Liver (tissue), 9 donors: Measurements from ENCODE around the gene LETMD1. TPM values are rescaled to one million over a fixed set of nuclear protein-coding genes. Genes with fewer than 3 reads are reported as not detected.
A peak's percentile ranks its signal among the peaks of the same experiment; 100 is the strongest.

Source experiments
- DNase-seq: peaks from one replicate; pipeline ENCODE4 v3.0.0-alpha.2; 2017; ENCODE audit warnings: low spot score
- H3K27ac ChIP-seq, 2 donors: one replicate each; pipeline ENCODE4 v1.7.0; 2013; ENCODE audit warnings: inconsistent platforms in 2 of 2, low read length in 2 of 2, control low read depth in 1 of 2, low read depth in 1 of 2, mild to moderate bottlenecking in 1 of 2
- H3K27me3 ChIP-seq, 4 donors: one replicate each; pipeline versions ENCODE4 v1.6.1 to v1.7.0; 2013; ENCODE audit warnings: low read length in 3 of 4, inconsistent platforms in 1 of 4, mild to moderate bottlenecking in 1 of 4, moderate library complexity in 1 of 4; ENCODE audit not compliant: control insufficient read depth in 4 of 4, insufficient read depth in 4 of 4
- H3K36me3 ChIP-seq, 4 donors: one replicate each; pipeline versions ENCODE4 v1.6.1 to v1.7.0; 2013; ENCODE audit warnings: low read length in 3 of 4, mild to moderate bottlenecking in 3 of 4, low read depth in 1 of 4, moderate library complexity in 1 of 4; ENCODE audit not compliant: control insufficient read depth in 4 of 4, insufficient read depth in 3 of 4
- H3K4me1 ChIP-seq, 4 donors: one replicate each; pipeline versions ENCODE4 v1.6.1 to v1.7.0; 2013; ENCODE audit warnings: low read length in 3 of 4, mild to moderate bottlenecking in 3 of 4, moderate library complexity in 1 of 4; ENCODE audit not compliant: control insufficient read depth in 4 of 4, insufficient read depth in 4 of 4
- H3K4me3 ChIP-seq, 3 donors: one replicate each; pipeline versions ENCODE4 v1.6.1 to v1.7.0; 2013; ENCODE audit warnings: low read length in 3 of 3, control low read depth in 1 of 3, low read depth in 1 of 3, mild to moderate bottlenecking in 1 of 3
- H3K9ac ChIP-seq, 2 donors: one replicate each; pipeline ENCODE4 v1.7.0; 2013; ENCODE audit warnings: low read length in 2 of 2, mild to moderate bottlenecking in 2 of 2, moderate library complexity in 2 of 2, control low read depth in 1 of 2, low read depth in 1 of 2
- H3K9me3 ChIP-seq, 4 donors: one replicate each; pipeline versions ENCODE4 v1.6.1 to v1.7.0; 2013; ENCODE audit warnings: low read length in 3 of 4; ENCODE audit not compliant: control insufficient read depth in 4 of 4
- ATF3 ChIP-seq: IDR thresholded peaks from 2 replicates; pipeline ENCODE4 v1.6.1; 2016; ENCODE audit warnings: antibody characterized with exemption
- EGR1 ChIP-seq, 2 donors: IDR thresholded peaks; 2 replicates each; pipeline ENCODE4 v1.6.1; 2016 to 2018; ENCODE audit warnings: antibody characterized with exemption in 2 of 2, low read depth in 2 of 2
- FOXA1 ChIP-seq: IDR thresholded peaks from 2 replicates; pipeline ENCODE4 v1.6.1; 2016; ENCODE audit warnings: antibody characterized with exemption
- GABPA ChIP-seq, 2 donors: IDR thresholded peaks in 1 of 2; conservative IDR thresholded peaks in 1 of 2; 2 replicates each; pipeline ENCODE4 v1.6.1; 2016; ENCODE audit warnings: antibody characterized with exemption in 2 of 2, mild to moderate bottlenecking in 1 of 2, moderate library complexity in 1 of 2
- HNF4A ChIP-seq, 2 donors: conservative IDR thresholded peaks; 2 replicates each; pipeline ENCODE4 v1.6.1; 2016; ENCODE audit warnings: antibody characterized with exemption in 2 of 2, mild to moderate bottlenecking in 2 of 2
- HNF4G ChIP-seq: IDR thresholded peaks from 2 replicates; pipeline ENCODE4 v1.6.1; 2016; ENCODE audit warnings: antibody characterized with exemption
- NR2F2 ChIP-seq: IDR thresholded peaks from 2 replicates; pipeline ENCODE4 v1.6.1; 2016; ENCODE audit warnings: antibody characterized with exemption
- RAD21 ChIP-seq, 2 donors: IDR thresholded peaks; 2 replicates each; pipeline ENCODE4 v1.6.1; 2016; ENCODE audit warnings: antibody characterized with exemption in 2 of 2, mild to moderate bottlenecking in 2 of 2
- REST ChIP-seq: IDR thresholded peaks from 2 replicates; pipeline ENCODE4 v1.6.1; 2016; ENCODE audit warnings: antibody characterized with exemption, mild to moderate bottlenecking
- RXRA ChIP-seq, 2 donors: IDR thresholded peaks; 2 replicates each; pipeline ENCODE4 v1.6.1; 2017 to 2018; ENCODE audit warnings: antibody characterized with exemption in 2 of 2, mild to moderate bottlenecking in 1 of 2
- SP1 ChIP-seq: IDR thresholded peaks from 2 replicates; pipeline ENCODE4 v1.6.1; 2018; ENCODE audit warnings: antibody characterized with exemption, mild to moderate bottlenecking
- TAF1 ChIP-seq: conservative IDR thresholded peaks from 2 replicates; pipeline ENCODE4 v1.6.1; 2016; ENCODE audit warnings: antibody characterized with exemption, mild to moderate bottlenecking
- WGBS: extraction: QIAGEN DNeasy Blood & Tissue Kit; methylation state at CpG from one replicate; pipeline ENCODE4 v1.1.7; 2013; 5-methylcytosine and 5-hydroxymethylcytosine counted together
- polyA plus RNA-seq, 2 donors: library from polyadenylated mRNA; stranded (reverse) in 1 of 2; unstranded in 1 of 2; fragments of 200-250 nt in 1 of 2; fragments of >200 nt in 1 of 2; fragmentation: Nextera tagmentation in 1 of 2; extraction: Ambion mirVana in 1 of 2; gene quantifications; one replicate each; pipeline versions ENCODE4 v1.2.1 to v1.2.3, GENCODE V29; 2013 to 2015
- total RNA-seq, 2 donors: library from RNA; depleted of rRNA; stranded (reverse); fragments of >200 nt; gene quantifications; one replicate each; pipeline ENCODE4 v1.2.3, GENCODE V29; 2014
- TF ChIP-seq, protein P1 (sequence below): IDR thresholded peaks from 2 replicates; pipeline ENCODE4 v1.6.1; 2016; ENCODE audit warnings: antibody characterized with exemption
- TF ChIP-seq, protein P2 (sequence below): fragments of 150-350 bp; IDR thresholded peaks from 2 replicates; pipeline ENCODE4 v1.5.1; 2017; ENCODE audit warnings: improper control_type of control experiment, low read depth, low read length; ENCODE audit not compliant: missing input control
- donor health status: healthy.
- donor health status: healthy.
- donor health status: healthy.
- donor health status: healthy.
- donor health status: healthy.

The LETMD1 gene
- total and polyA plus RNA-seq, 4 donors: 17.6 to 41.0 (median 22.5) TPM

- WGBS: 9% methylated on average over 18 of the region's 18 CpGs
- no peak for DNase-seq
- no peaks in the 10 kb centered on the region for H3K27me3 ChIP-seq
Observed at GRCh38 chr12:51082561-51083125, 34.5 kb downstream of the LETMD1 start.

More at GRCh38 chr12:51082561-51083125, 34.5 kb downstream of the LETMD1 start:
- no peak for TF ChIP-seq SP1
- TF ChIP-seq GABPA (IDR thresholded peaks at IDR 0.05 in 1 of 2, conservative IDR thresholded peaks at IDR 0.05 in 1 of 2): no peak
- no peak for TF ChIP-seq ATF3
- TF ChIP-seq REST: no peak
- TF ChIP-seq EGR1 (IDR thresholded peaks at IDR 0.05; ENCODE audit: low read depth in 2 of 2): no peak
- no peak for TF ChIP-seq HNF4G
- TF ChIP-seq, protein P1, sequence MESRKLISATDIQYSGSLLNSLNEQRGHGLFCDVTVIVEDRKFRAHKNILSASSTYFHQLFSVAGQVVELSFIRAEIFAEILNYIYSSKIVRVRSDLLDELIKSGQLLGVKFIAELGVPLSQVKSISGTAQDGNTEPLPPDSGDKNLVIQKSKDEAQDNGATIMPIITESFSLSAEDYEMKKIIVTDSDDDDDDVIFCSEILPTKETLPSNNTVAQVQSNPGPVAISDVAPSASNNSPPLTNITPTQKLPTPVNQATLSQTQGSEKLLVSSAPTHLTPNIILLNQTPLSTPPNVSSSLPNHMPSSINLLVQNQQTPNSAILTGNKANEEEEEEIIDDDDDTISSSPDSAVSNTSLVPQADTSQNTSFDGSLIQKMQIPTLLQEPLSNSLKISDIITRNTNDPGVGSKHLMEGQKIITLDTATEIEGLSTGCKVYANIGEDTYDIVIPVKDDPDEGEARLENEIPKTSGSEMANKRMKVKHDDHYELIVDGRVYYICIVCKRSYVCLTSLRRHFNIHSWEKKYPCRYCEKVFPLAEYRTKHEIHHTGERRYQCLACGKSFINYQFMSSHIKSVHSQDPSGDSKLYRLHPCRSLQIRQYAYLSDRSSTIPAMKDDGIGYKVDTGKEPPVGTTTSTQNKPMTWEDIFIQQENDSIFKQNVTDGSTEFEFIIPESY: no peak
- no peak for TF ChIP-seq RAD21 (IDR thresholded peaks at IDR 0.05)
- no peak for TF ChIP-seq RXRA (IDR thresholded peaks at IDR 0.05)
- TF ChIP-seq NR2F2: no peak
- TF ChIP-seq TAF1: no peak
- no peak for TF ChIP-seq HNF4A (conservative IDR thresholded peaks at IDR 0.05)
- TF ChIP-seq, protein P2, sequence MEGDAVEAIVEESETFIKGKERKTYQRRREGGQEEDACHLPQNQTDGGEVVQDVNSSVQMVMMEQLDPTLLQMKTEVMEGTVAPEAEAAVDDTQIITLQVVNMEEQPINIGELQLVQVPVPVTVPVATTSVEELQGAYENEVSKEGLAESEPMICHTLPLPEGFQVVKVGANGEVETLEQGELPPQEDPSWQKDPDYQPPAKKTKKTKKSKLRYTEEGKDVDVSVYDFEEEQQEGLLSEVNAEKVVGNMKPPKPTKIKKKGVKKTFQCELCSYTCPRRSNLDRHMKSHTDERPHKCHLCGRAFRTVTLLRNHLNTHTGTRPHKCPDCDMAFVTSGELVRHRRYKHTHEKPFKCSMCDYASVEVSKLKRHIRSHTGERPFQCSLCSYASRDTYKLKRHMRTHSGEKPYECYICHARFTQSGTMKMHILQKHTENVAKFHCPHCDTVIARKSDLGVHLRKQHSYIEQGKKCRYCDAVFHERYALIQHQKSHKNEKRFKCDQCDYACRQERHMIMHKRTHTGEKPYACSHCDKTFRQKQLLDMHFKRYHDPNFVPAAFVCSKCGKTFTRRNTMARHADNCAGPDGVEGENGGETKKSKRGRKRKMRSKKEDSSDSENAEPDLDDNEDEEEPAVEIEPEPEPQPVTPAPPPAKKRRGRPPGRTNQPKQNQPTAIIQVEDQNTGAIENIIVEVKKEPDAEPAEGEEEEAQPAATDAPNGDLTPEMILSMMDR: no peak
- TF ChIP-seq FOXA1: no peak
- H3K27ac ChIP-seq: peak overlapping the region; percentile 58 to 82
- H3K4me3 ChIP-seq: peak overlapping the region; percentile 73 to 89 (median 79)
- no peaks in the 10 kb centered on the region for H3K9me3 ChIP-seq
- peaks cover 1 to 13% (median 11%) of the 10 kb centered on the region in 4 donors for H3K4me1 ChIP-seq
- H3K36me3 ChIP-seq: no peaks in the 10 kb centered on the region
- peak overlapping the region; percentile 3 to 51 for H3K9ac ChIP-seq
